ENCODE data around the gene ITIH5. TPM values are rescaled to one million over a fixed set of nuclear protein-coding genes. Genes with fewer than 3 reads are reported as not detected.

Gene ITIH5
- total and polyA plus RNA-seq, 2 donors from 2014 or later: 13.1 to 23.3 TPM

GRCh38 chr10:7634142-7634894 lies 32.4 kb downstream of the ITIH5 start:
- FAIRE-seq: no peak
- TF ChIP-seq, protein P1, sequence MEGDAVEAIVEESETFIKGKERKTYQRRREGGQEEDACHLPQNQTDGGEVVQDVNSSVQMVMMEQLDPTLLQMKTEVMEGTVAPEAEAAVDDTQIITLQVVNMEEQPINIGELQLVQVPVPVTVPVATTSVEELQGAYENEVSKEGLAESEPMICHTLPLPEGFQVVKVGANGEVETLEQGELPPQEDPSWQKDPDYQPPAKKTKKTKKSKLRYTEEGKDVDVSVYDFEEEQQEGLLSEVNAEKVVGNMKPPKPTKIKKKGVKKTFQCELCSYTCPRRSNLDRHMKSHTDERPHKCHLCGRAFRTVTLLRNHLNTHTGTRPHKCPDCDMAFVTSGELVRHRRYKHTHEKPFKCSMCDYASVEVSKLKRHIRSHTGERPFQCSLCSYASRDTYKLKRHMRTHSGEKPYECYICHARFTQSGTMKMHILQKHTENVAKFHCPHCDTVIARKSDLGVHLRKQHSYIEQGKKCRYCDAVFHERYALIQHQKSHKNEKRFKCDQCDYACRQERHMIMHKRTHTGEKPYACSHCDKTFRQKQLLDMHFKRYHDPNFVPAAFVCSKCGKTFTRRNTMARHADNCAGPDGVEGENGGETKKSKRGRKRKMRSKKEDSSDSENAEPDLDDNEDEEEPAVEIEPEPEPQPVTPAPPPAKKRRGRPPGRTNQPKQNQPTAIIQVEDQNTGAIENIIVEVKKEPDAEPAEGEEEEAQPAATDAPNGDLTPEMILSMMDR (IDR thresholded peaks at IDR 0.05; ENCODE audit: borderline replicate concordance, extremely low read depth, insufficient read depth): no peak

GRCh38 chr10:7626283-7626682 lies 40.5 kb downstream of the ITIH5 start:
- peaks cover 0 to 2% (median 0%) of the 10 kb centered on the region in 3 donors for H3K36me3 ChIP-seq (ENCODE audit: control insufficient read depth in 2 of 3, insufficient read depth in 3 of 3, low read length in 3 of 3)
- H3K4me3 ChIP-seq (ENCODE audit: low read length in 3 of 3): no peak overlapping the region
- no peak for FAIRE-seq
- H3K27ac ChIP-seq (ENCODE audit: low read depth in 2 of 2, low read length in 2 of 2): no peak overlapping the region
- no peak for DNase-seq
- no peak overlapping the region for H3K9ac ChIP-seq (ENCODE audit: low read length in 3 of 3)
- TF ChIP-seq, protein P1 (IDR thresholded peaks at IDR 0.05; ENCODE audit: borderline replicate concordance, extremely low read depth, insufficient read depth): no peak
- peaks cover 0 to 6% (median 0%) of the 10 kb centered on the region in 3 donors for H3K9me3 ChIP-seq (ENCODE audit: control insufficient read depth in 2 of 3, insufficient read depth in 1 of 3, low read length in 3 of 3)
- no peaks in the 10 kb centered on the region for H3K27me3 ChIP-seq (ENCODE audit: control insufficient read depth, insufficient read depth, low read length)
- no peaks in the 10 kb centered on the region for H3K4me1 ChIP-seq (ENCODE audit: control insufficient read depth in 2 of 3, insufficient read depth in 2 of 3, low read depth in 1 of 3, low read length in 3 of 3)
- intact Hi-C loops (cut with DNase I): no loop called here

More at GRCh38 chr10:7634142-7634894, 32.4 kb downstream of the ITIH5 start:
- DNase-seq: peak in 1 of 5 donors; percentile 28
- Histone ChIP-seq H3K9me3 (ENCODE audit: control insufficient read depth in 2 of 3, insufficient read depth in 1 of 3, low read length in 3 of 3) (peaks cover 0 to 2% (median 1%) of the 10 kb centered on the region in 3 donors), H3K9ac (ENCODE audit: low read length in 3 of 3) (no peak overlapping the region), H3K36me3 (ENCODE audit: control insufficient read depth in 2 of 3, insufficient read depth in 3 of 3, low read length in 3 of 3) (peaks cover 0 to 7% (median 0%) of the 10 kb centered on the region in 3 donors), H3K27me3 (ENCODE audit: control insufficient read depth, insufficient read depth, low read length) (no peaks in the 10 kb centered on the region), H3K4me3 (ENCODE audit: low read length in 3 of 3) (no peak overlapping the region), H3K27ac (ENCODE audit: low read depth in 2 of 2, low read length in 2 of 2) (peak overlapping the region; percentile 16 to 48), H3K4me1 (ENCODE audit: control insufficient read depth in 2 of 3, insufficient read depth in 2 of 3, low read depth in 1 of 3, low read length in 3 of 3) (no peaks in the 10 kb centered on the region)
- intact Hi-C loops (cut with DNase I): no loop called here

- DNase-seq: no peak
- Histone ChIP-seq H3K36me3 (ENCODE audit: control insufficient read depth in 2 of 3, insufficient read depth in 3 of 3, low read length in 3 of 3) (peaks cover 0 to 2% (median 0%) of the 10 kb centered on the region in 3 donors), H3K27me3 (ENCODE audit: control insufficient read depth, insufficient read depth, low read length) (no peaks in the 10 kb centered on the region), H3K4me3 (ENCODE audit: low read length in 3 of 3) (no peak overlapping the region), H3K9me3 (ENCODE audit: control insufficient read depth in 2 of 3, insufficient read depth in 1 of 3, low read length in 3 of 3) (peaks cover 0 to 6% (median 0%) of the 10 kb centered on the region in 3 donors), H3K27ac (ENCODE audit: low read depth in 2 of 2, low read length in 2 of 2) (no peak overlapping the region), H3K4me1 (ENCODE audit: control insufficient read depth in 2 of 3, insufficient read depth in 2 of 3, low read depth in 1 of 3, low read length in 3 of 3) (no peaks in the 10 kb centered on the region), H3K9ac (ENCODE audit: low read length in 3 of 3) (no peak overlapping the region)
- TF ChIP-seq, protein P1 (IDR thresholded peaks at IDR 0.05; ENCODE audit: borderline replicate concordance, extremely low read depth, insufficient read depth): no peak
- no peak for FAIRE-seq
- intact Hi-C loops (cut with DNase I): no loop called here
Measured at GRCh38 chr10:7625836-7626235, 40.9 kb downstream of the ITIH5 start.
